HEK293 (cell line): ENCODE measurements around the gene MYH16.
"Not testable (repeated sequence)": the region's sequence is repeated elsewhere in the genome, so short reads cannot be mapped to it uniquely, and the experiment has no call there.

Experiments
- CTCF ChIA-PET: fragments of 350-600 bp; formaldehyde crosslinking; extraction: SDS; loops from one replicate; lab custom pipeline; 2021; ENCODE audit warnings: antibody characterized with exemption; lab: Yijun Ruan, JAX
- POLR2A ChIA-PET: fragments of 300-600 bp; formaldehyde crosslinking; extraction: SDS; loops from one replicate; lab custom pipeline; 2020; ENCODE audit warnings: antibody characterized with exemption, inconsistent platforms; lab: Yijun Ruan, JAX
- H3K27ac ChIP-seq: fragments of 200-500 bp; sonication (Bioruptor generic); 2 replicates; pipeline ENCODE4 v1.5.1; 2014; ENCODE audit warnings: low read depth, low read length, control low read depth, inconsistent platforms; ENCODE audit errors: extremely low read depth
- H3K36me3 ChIP-seq, 2 experiments: fragments of 200-500 bp in 1 of 2; sonication (Bioruptor generic) in 1 of 2; 1 replicate in 1 of 2; 2 replicates in 1 of 2; pipeline ENCODE4 v1.5.1; 2014 to 2017; ENCODE audit warnings: inconsistent platforms in 2 of 2, low read length in 2 of 2; ENCODE audit not compliant: control insufficient read depth in 2 of 2, insufficient read depth in 1 of 2
- H3K4me1 ChIP-seq: fragments of 200-500 bp; sonication (Bioruptor generic); 2 replicates; pipeline ENCODE4 v1.5.1; 2014; ENCODE audit warnings: mild to moderate bottlenecking, low read length, inconsistent platforms; ENCODE audit not compliant: control insufficient read depth, insufficient read depth
- H3K4me3 ChIP-seq: 2 replicates; pipeline ENCODE4 v1.5.1; 2011; ENCODE audit warnings: low read depth, mild to moderate bottlenecking, control low read depth, low read length, moderate library complexity
- H3K9me3 ChIP-seq: fragments of 200-500 bp; sonication (Bioruptor generic); 2 replicates; pipeline ENCODE4 v1.5.1; 2014; ENCODE audit warnings: low read depth, low read length, inconsistent platforms; ENCODE audit not compliant: control insufficient read depth, insufficient read depth
- HOXA7 ChIP-seq: sonication (generic); formaldehyde crosslinking; IDR thresholded peaks from 2 replicates; pipeline ENCODE4 v1.8.1; 2022; ENCODE audit warnings: missing genetic modification reagents, borderline replicate concordance
- OVOL3 ChIP-seq: fragments of 450-650 bp; formaldehyde crosslinking; IDR thresholded peaks from 2 replicates; pipeline ENCODE4 v1.5.1; 2016; ENCODE audit warnings: missing biosample characterization, missing genetic modification characterization
- PRDM1 ChIP-seq: fragments of 450-650 bp; formaldehyde crosslinking; IDR thresholded peaks from 2 replicates; pipeline ENCODE4; 2016; ENCODE audit warnings: missing biosample characterization, missing genetic modification characterization
- SETDB1 ChIP-seq: IDR thresholded peaks from one replicate; pipeline ENCODE4 v1.6.1; 2017; ENCODE audit warnings: mild to moderate bottlenecking, low read length, moderate library complexity, mixed read lengths; ENCODE audit not compliant: insufficient read length
- ZBTB8A ChIP-seq: fragments of 450-650 bp; formaldehyde crosslinking; IDR thresholded peaks from 2 replicates; pipeline ENCODE4 v1.5.1; 2016; ENCODE audit warnings: missing biosample characterization, missing genetic modification characterization
- ZFP37 ChIP-seq: fragments of 450-650 bp; formaldehyde crosslinking; IDR thresholded peaks from 2 replicates; pipeline ENCODE4 v1.5.1; 2016; ENCODE audit warnings: missing biosample characterization, missing genetic modification characterization
- ZFP69B ChIP-seq: fragments of 450-650 bp; formaldehyde crosslinking; IDR thresholded peaks from 2 replicates; pipeline ENCODE4 v1.5.1; 2016; ENCODE audit warnings: missing biosample characterization, missing genetic modification characterization
- ZNF121 ChIP-seq: fragments of 450-650 bp; formaldehyde crosslinking; IDR thresholded peaks from 2 replicates; pipeline ENCODE4 v1.5.1; 2016; ENCODE audit warnings: missing biosample characterization, missing genetic modification characterization
- ZNF266 ChIP-seq: fragments of 450-650 bp; formaldehyde crosslinking; IDR thresholded peaks from 2 replicates; pipeline ENCODE4 v1.5.1; 2016; ENCODE audit warnings: missing biosample characterization, missing genetic modification characterization, low read depth
- ZNF311 ChIP-seq: fragments of 450-650 bp; formaldehyde crosslinking; IDR thresholded peaks from 2 replicates; pipeline ENCODE4 v1.5.1; 2017; ENCODE audit warnings: missing biosample characterization, missing genetic modification characterization, borderline replicate concordance
- ZNF366 ChIP-seq: fragments of 450-650 bp; formaldehyde crosslinking; conservative IDR thresholded peaks from 2 replicates; pipeline ENCODE4 v1.5.1; 2016; ENCODE audit warnings: missing biosample characterization, missing genetic modification characterization
- ZNF426 ChIP-seq: fragments of 450-650 bp; formaldehyde crosslinking; IDR thresholded peaks from 2 replicates; pipeline ENCODE4 v1.5.1; 2017; ENCODE audit warnings: missing biosample characterization, missing genetic modification characterization, mild to moderate bottlenecking, inconsistent platforms, moderate library complexity
- ZNF596 ChIP-seq: fragments of 450-650 bp; IDR thresholded peaks from 2 replicates; pipeline ENCODE4 v1.5.0; 2018; ENCODE audit warnings: missing biosample characterization, mild to moderate bottlenecking, missing genetic modification characterization, moderate library complexity
- ZNF670 ChIP-seq: fragments of 450-650 bp; formaldehyde crosslinking; IDR thresholded peaks from 2 replicates; pipeline ENCODE4 v1.5.1; 2016; ENCODE audit warnings: missing biosample characterization, missing genetic modification characterization, low read depth
- ZNF776 ChIP-seq: fragments of 450-650 bp; formaldehyde crosslinking; IDR thresholded peaks from 2 replicates; pipeline ENCODE4 v1.5.0; 2017; ENCODE audit warnings: missing biosample characterization, missing genetic modification characterization, borderline replicate concordance
- ZNF843 ChIP-seq: fragments of 450-650 bp; formaldehyde crosslinking; IDR thresholded peaks from 2 replicates; pipeline ENCODE4 v1.5.1; 2016; ENCODE audit warnings: missing biosample characterization, missing genetic modification characterization
- TF ChIP-seq, protein P1 (sequence below): fragments of 450-650 bp; formaldehyde crosslinking; IDR thresholded peaks from 2 replicates; pipeline ENCODE4 v1.5.1; 2016; ENCODE audit warnings: missing biosample characterization, missing genetic modification characterization
- TF ChIP-seq, protein P2 (sequence below): fragments of 450-650 bp; formaldehyde crosslinking; IDR thresholded peaks from 2 replicates; pipeline ENCODE4 v1.5.1; 2016; ENCODE audit warnings: missing biosample characterization, missing genetic modification characterization, borderline replicate concordance
- TF ChIP-seq, protein P3 (sequence below): fragments of 450-650 bp; IDR thresholded peaks from 2 replicates; pipeline ENCODE4 v1.5.1; 2018; ENCODE audit warnings: missing biosample characterization, missing genetic modification characterization
- TF ChIP-seq, protein P4 (sequence below): fragments of 450-650 bp; formaldehyde crosslinking; IDR thresholded peaks from 2 replicates; pipeline ENCODE4 v1.5.1; 2016; ENCODE audit warnings: missing biosample characterization, missing genetic modification characterization

The MYH16 gene

DNA sequence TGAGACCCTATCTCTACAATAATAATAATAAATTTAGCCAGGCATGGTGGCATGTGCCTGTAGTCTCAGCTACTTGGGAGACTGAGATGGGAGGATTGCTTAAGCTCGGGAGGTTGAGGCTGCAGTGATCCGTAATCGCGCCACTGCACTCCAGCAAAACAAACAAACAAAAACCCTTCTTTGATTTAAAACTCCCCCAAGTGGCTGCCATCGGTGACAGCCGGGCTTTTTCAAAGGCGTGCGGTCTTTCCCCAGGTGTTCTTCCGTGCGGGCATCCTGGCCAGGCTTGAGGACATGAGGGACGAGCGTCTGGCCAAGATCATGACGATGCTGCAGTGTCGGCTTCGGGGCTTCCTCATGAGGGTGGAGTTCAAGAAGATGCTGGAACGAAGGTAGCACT is 1.9 kb upstream of the MYH16 start:
- CTCF ChIA-PET, result interaction anchor here (0.7 kb wide), 2 partner anchors 129 to 248 kb away, joined by 3 to 5 read pairs; no protein-coding TSS in a partner anchor
- H3K4me3 ChIP-seq, result no peak overlapping the region
- no peaks in the 10 kb centered on the region for H3K9me3 ChIP-seq
- H3K4me1 ChIP-seq, result no peaks in the 10 kb centered on the region
- no peak overlapping the region for H3K27ac ChIP-seq
- TF ChIP-seq ZNF843 (tag by site-specific recombination) (no peak), ZNF426 (tag by site-specific recombination) (no peak), ZNF311 (tag by site-specific recombination) (no peak), ZBTB8A (tag by site-specific recombination) (no peak)
- H3K36me3 ChIP-seq, result no peaks in the 10 kb centered on the region
- POLR2A ChIA-PET, result no interaction called here

DNA sequence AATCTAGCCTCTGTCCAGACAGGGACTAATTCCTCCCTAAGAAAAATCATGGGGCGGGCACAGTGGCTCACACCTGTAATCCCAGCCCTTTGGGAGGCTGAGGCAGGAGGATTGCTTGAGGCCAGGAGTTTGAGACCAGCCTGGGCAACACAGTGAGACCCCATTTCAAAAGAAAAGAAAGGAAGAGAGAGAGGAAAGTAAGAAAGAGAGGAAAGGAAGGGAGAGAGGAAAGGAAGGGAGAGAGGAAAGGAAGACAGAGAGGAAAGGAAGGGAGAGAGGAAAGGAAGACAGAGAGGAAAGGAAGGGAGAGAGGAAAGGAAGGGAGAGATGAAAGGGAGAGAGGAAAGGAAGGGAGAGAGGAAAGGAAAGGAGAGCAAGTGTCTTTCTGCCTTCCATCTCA is 922 bp downstream of the MYH16 start:
- CTCF ChIA-PET, H3K4me1 ChIP-seq, H3K27ac ChIP-seq, H3K4me3 ChIP-seq, H3K9me3 ChIP-seq, H3K36me3 ChIP-seq: not testable (repeated sequence)
- TF ChIP-seq ZNF121 (peak; percentile 81), ZNF266 (tag by site-specific recombination) (0 out of 2 replicates have a peak, but pooled peaks have one; percentile 19), ZNF670 (peak; percentile 63; the same call in 1 of the 2 replicates), ZNF366 (peak; percentile 72), PRDM1 (tag by site-specific recombination) (peak; percentile 99)
- POLR2A ChIA-PET, result interaction anchor here (0.7 kb wide), 1 partner anchor 22 kb away, joined by 3 read pairs; no protein-coding TSS in a partner anchor

DNA sequence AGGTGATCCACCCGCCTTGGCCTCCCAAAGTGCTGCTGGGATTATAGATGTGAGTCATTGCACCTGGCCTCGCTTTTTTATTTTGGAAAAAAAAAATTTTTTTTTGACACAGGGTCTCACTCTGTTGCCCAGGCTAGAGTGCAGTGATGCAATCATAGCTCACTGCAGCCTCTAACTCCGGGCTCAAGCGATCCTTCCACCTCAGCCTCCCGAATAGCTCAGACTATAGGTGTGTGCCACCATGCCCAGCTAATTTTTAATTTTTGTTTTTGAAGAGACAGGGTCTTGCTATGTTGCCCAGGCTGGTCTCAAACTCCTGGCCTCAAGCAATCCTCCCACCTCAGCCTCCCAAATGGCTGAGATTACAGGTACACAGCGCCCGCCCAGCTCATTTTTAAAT is 2.3 kb downstream of the MYH16 start:
- not testable (repeated sequence) for H3K4me3 ChIP-seq, H3K27ac ChIP-seq, H3K4me1 ChIP-seq
- POLR2A ChIA-PET, result interaction anchor here (0.6 kb wide), 1 partner anchor 248 kb away, joined by 3 read pairs; no protein-coding TSS in a partner anchor
- peak; percentile 95 for TF ChIP-seq ZNF121
- TF ChIP-seq, all 188 proteins: peak for 1; not testable (repeated sequence) for 187
- not testable (repeated sequence) for H3K9me3 ChIP-seq, H3K36me3 ChIP-seq
- CTCF ChIA-PET, result interaction anchor here (0.7 to 0.9 kb wide), 2 partner anchors 69 to 328 kb away, joined by 3 read pairs; no protein-coding TSS in a partner anchor

DNA sequence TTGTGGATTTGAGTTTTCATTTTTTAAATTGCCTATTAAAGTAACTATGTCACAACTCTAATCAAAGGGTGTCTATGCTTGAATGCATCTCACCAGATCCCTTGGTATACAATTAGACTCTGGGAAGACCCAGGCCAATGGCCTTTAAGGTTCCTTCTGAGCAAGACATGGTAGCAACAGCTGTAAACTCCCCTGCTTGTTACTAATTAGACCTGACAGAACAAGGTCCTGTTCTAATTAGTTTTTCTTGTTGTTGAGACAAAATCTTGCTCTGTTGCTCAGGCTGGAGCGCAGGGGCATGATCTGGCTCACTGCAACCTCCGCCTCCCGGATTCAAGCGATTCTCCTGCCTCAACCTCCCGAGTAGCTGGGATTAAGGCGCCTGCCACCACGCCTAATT is 2.9 kb downstream of the MYH16 start:
- CTCF ChIA-PET, result no interaction called here
- no peaks in the 10 kb centered on the region for H3K9me3 ChIP-seq
- POLR2A ChIA-PET, result no interaction called here
- no peak overlapping the region for H3K27ac ChIP-seq
- no peak overlapping the region for H3K4me3 ChIP-seq
- no peaks in the 10 kb centered on the region for H3K36me3 ChIP-seq
- H3K4me1 ChIP-seq, result no peaks in the 10 kb centered on the region
- TF ChIP-seq, protein P1, sequence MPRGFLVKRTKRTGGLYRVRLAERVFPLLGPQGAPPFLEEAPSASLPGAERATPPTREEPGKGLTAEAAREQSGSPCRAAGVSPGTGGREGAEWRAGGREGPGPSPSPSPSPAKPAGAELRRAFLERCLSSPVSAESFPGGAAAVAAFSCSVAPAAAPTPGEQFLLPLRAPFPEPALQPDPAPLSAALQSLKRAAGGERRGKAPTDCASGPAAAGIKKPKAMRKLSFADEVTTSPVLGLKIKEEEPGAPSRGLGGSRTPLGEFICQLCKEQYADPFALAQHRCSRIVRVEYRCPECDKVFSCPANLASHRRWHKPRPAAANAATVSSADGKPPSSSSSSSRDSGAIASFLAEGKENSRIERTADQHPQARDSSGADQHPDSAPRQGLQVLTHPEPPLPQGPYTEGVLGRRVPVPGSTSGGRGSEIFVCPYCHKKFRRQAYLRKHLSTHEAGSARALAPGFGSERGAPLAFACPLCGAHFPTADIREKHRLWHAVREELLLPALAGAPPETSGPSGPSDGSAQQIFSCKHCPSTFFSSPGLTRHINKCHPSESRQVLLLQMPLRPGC, result no peak
- TF ChIP-seq PRDM1 (tag by site-specific recombination) (no peak), ZNF776 (tag by site-specific recombination) (no peak), ZFP37 (tag by site-specific recombination) (no peak), ZFP69B (no peak), HOXA7 (CRISPR knock-in tag) (no peak), ZNF596 (tag by site-specific recombination) (no peak), SETDB1 (no peak), OVOL3 (tag by site-specific recombination) (no peak), ZNF121 (no peak)
- TF ChIP-seq, protein P2, sequence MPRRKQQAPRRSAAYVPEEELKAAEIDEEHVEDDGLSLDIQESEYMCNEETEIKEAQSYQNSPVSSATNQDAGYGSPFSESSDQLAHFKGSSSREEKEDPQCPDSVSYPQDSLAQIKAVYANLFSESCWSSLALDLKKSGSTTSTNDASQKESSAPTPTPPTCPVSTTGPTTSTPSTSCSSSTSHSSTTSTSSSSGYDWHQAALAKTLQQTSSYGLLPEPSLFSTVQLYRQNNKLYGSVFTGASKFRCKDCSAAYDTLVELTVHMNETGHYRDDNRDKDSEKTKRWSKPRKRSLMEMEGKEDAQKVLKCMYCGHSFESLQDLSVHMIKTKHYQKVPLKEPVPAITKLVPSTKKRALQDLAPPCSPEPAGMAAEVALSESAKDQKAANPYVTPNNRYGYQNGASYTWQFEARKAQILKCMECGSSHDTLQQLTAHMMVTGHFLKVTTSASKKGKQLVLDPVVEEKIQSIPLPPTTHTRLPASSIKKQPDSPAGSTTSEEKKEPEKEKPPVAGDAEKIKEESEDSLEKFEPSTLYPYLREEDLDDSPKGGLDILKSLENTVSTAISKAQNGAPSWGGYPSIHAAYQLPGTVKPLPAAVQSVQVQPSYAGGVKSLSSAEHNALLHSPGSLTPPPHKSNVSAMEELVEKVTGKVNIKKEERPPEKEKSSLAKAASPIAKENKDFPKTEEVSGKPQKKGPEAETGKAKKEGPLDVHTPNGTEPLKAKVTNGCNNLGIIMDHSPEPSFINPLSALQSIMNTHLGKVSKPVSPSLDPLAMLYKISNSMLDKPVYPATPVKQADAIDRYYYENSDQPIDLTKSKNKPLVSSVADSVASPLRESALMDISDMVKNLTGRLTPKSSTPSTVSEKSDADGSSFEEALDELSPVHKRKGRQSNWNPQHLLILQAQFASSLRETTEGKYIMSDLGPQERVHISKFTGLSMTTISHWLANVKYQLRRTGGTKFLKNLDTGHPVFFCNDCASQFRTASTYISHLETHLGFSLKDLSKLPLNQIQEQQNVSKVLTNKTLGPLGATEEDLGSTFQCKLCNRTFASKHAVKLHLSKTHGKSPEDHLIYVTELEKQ (tag by site-specific recombination), result no peak
- TF ChIP-seq, protein P3, sequence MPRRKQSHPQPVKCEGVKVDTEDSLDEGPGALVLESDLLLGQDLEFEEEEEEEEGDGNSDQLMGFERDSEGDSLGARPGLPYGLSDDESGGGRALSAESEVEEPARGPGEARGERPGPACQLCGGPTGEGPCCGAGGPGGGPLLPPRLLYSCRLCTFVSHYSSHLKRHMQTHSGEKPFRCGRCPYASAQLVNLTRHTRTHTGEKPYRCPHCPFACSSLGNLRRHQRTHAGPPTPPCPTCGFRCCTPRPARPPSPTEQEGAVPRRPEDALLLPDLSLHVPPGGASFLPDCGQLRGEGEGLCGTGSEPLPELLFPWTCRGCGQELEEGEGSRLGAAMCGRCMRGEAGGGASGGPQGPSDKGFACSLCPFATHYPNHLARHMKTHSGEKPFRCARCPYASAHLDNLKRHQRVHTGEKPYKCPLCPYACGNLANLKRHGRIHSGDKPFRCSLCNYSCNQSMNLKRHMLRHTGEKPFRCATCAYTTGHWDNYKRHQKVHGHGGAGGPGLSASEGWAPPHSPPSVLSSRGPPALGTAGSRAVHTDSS (tag by site-specific recombination), result no peak
- TF ChIP-seq, protein P4, sequence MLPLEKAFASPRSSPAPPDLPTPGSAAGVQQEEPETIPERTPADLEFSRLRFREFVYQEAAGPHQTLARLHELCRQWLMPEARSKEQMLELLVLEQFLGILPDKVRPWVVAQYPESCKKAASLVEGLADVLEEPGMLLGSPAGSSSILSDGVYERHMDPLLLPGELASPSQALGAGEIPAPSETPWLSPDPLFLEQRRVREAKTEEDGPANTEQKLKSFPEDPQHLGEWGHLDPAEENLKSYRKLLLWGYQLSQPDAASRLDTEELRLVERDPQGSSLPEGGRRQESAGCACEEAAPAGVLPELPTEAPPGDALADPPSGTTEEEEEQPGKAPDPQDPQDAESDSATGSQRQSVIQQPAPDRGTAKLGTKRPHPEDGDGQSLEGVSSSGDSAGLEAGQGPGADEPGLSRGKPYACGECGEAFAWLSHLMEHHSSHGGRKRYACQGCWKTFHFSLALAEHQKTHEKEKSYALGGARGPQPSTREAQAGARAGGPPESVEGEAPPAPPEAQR, result no peak
